SK-N-MC (cell line): ENCODE measurements around the gene GMPS.
A peak's percentile ranks its signal among the peaks of the same experiment; 100 is the strongest.
"Not testable (repeated sequence)": the region's sequence is repeated elsewhere in the genome, so short reads cannot be mapped to it uniquely, and the experiment has no call there.

Experiments
- DNase-seq: peaks from one replicate; pipeline ENCODE4 v3.0.0-alpha.2; 2011; ENCODE audit warnings: low read depth, low spot score
- H3K27ac ChIP-seq: fragments of 200-600 bp; sonication (generic); 2 replicates; pipeline ENCODE4 v1.5.1; 2016; ENCODE audit warnings: mixed run types
- H3K36me3 ChIP-seq: fragments of 200-600 bp; sonication (generic); 2 replicates; pipeline ENCODE4 v1.6.1; 2017; ENCODE audit warnings: antibody characterized with exemption, low read length, mixed read lengths; ENCODE audit not compliant: insufficient read depth
- H3K4me3 ChIP-seq: fragments of 200-600 bp; sonication (generic); 2 replicates; pipeline ENCODE4 v1.5.1; 2016
- H3K9ac ChIP-seq: fragments of 200-600 bp; sonication (generic); 2 replicates; pipeline ENCODE4 v1.8.0; 2017; ENCODE audit warnings: mixed run types, mixed read lengths; ENCODE audit not compliant: insufficient read length
- H3K9me3 ChIP-seq: fragments of 200-600 bp; sonication (generic); 2 replicates; pipeline ENCODE4 v1.6.1; 2017; ENCODE audit warnings: low read depth, mild to moderate bottlenecking, antibody characterized with exemption, low read length, moderate library complexity, mixed read lengths
- EZH2 ChIP-seq: fragments of 200-600 bp; sonication (generic); IDR thresholded peaks from one replicate; pipeline ENCODE4 v1.6.1; 2017; ENCODE audit warnings: antibody characterized with exemption
- FOXP2 ChIP-seq: optimal IDR thresholded peaks from 2 replicates; pipeline ENCODE3; 2011; ENCODE audit warnings: mild to moderate bottlenecking, moderate library complexity; ENCODE audit not compliant: insufficient read depth; ENCODE audit errors: extremely low read length, control extremely low read depth
- POLR2AphosphoS5 ChIP-seq: IDR thresholded peaks from 2 replicates; pipeline ENCODE4 v1.6.1; 2012; ENCODE audit warnings: mild to moderate bottlenecking, low read depth, low read length, borderline replicate concordance

Gene GMPS

GRCh38 chr3:155870133-155870944 lies at the start of gene GMPS:
GMPS (plus strand) TSS chr3:155870650; CDS start chr3:155870871, 221 bp downstream.
- DNase-seq, result no peak
- H3K9me3 ChIP-seq, result no peaks in the 10 kb centered on the region
- TF ChIP-seq FOXP2 (peak; percentile 71), POLR2AphosphoS5 (peak; percentile 89), EZH2 (no peak)
- H3K27ac ChIP-seq, result peak within 1 kb of the TSS; percentile 89
- H3K36me3 ChIP-seq, result peaks cover 3% of the 10 kb centered on the region; the same call in 1 of the 2 replicates
- H3K4me3 ChIP-seq, result peak within 1 kb of the TSS; percentile 96
- peak within 1 kb of the TSS; percentile 96 for H3K9ac ChIP-seq

- peaks cover 16% of the 10 kb centered on the region for H3K36me3 ChIP-seq
- H3K9me3 ChIP-seq, H3K4me3 ChIP-seq, H3K9ac ChIP-seq, H3K27ac ChIP-seq, DNase-seq: not testable (repeated sequence)
These were observed 41.9 kb upstream of the GMPS start for GRCh38 chr3:155828490-155829098.

GRCh38 chr3:155835341-155836071 lies 34.9 kb upstream of the GMPS start:
- Histone ChIP-seq H3K4me3 (no peak overlapping the region), H3K9me3 (no peaks in the 10 kb centered on the region)

GRCh38 chr3:155843569-155843968 lies 26.9 kb upstream of the GMPS start:
- Histone ChIP-seq H3K9ac (no peak overlapping the region), H3K27ac (no peak overlapping the region), H3K36me3 (no peaks in the 10 kb centered on the region), H3K4me3 (no peak overlapping the region), H3K9me3 (no peaks in the 10 kb centered on the region)
- no peak for DNase-seq
- TF ChIP-seq POLR2AphosphoS5 (no peak), FOXP2 (no peak), EZH2 (no peak)

More at GRCh38 chr3:155835341-155836071, 34.9 kb upstream of the GMPS start:
- no peak for DNase-seq
- TF ChIP-seq EZH2, result no peak
- no peak for TF ChIP-seq FOXP2
- TF ChIP-seq POLR2AphosphoS5, result no peak
- Histone ChIP-seq H3K36me3 (peaks cover 6% of the 10 kb centered on the region; the same call in 1 of the 2 replicates), H3K9ac (no peak overlapping the region), H3K27ac (no peak overlapping the region)

GRCh38 chr3:155846119-155846518 lies 24.3 kb upstream of the GMPS start:
- no peak for TF ChIP-seq POLR2AphosphoS5
- TF ChIP-seq FOXP2, result no peak
- TF ChIP-seq EZH2, result no peak
- Histone ChIP-seq H3K36me3 (no peaks in the 10 kb centered on the region), H3K27ac (no peak overlapping the region), H3K4me3 (no peak overlapping the region), H3K9me3 (no peaks in the 10 kb centered on the region), H3K9ac (no peak overlapping the region)
- no peak for DNase-seq

GRCh38 chr3:155847993-155848392 lies 22.5 kb upstream of the GMPS start:
- no peak overlapping the region for H3K4me3 ChIP-seq
- TF ChIP-seq FOXP2, result no peak
- no peak for TF ChIP-seq POLR2AphosphoS5
- no peak for TF ChIP-seq EZH2
- no peak overlapping the region for H3K27ac ChIP-seq
- no peaks in the 10 kb centered on the region for H3K36me3 ChIP-seq
- DNase-seq, result no peak
- no peak overlapping the region for H3K9ac ChIP-seq
- H3K9me3 ChIP-seq, result no peaks in the 10 kb centered on the region

GRCh38 chr3:155849404-155849803 lies 21.0 kb upstream of the GMPS start:
- H3K4me3 ChIP-seq, H3K9me3 ChIP-seq: not testable (repeated sequence)

GRCh38 chr3:155852341-155852740 lies 18.1 kb upstream of the GMPS start:
- Histone ChIP-seq H3K9me3 (no peaks in the 10 kb centered on the region), H3K9ac (peak overlapping the region; percentile 93), H3K4me3 (peak overlapping the region; percentile 84), H3K36me3 (no peaks in the 10 kb centered on the region), H3K27ac (no peak overlapping the region)
- no peak for DNase-seq
- TF ChIP-seq POLR2AphosphoS5 (no peak), EZH2 (no peak), FOXP2 (no peak)

More at GRCh38 chr3:155849404-155849803, 21.0 kb upstream of the GMPS start:
- not testable (repeated sequence) for DNase-seq, H3K9ac ChIP-seq, H3K36me3 ChIP-seq, H3K27ac ChIP-seq
